ENCODE data around the gene FAM193B.

FAM193B gene

GRCh38 chr5:177477701-177478477 is 76.5 kb downstream of the FAM193B start:
- no peak for TF ChIP-seq ZNF274 (IDR thresholded peaks at IDR 0.05; ENCODE audit: low read depth, low read length)
- no peak overlapping the region for H3K4me3 ChIP-seq (ENCODE audit: low read length)

GRCh38 chr5:177476531-177477233 is 77.7 kb downstream of the FAM193B start:
- no peak overlapping the region for H3K4me3 ChIP-seq (ENCODE audit: low read length)
- TF ChIP-seq ZNF274 (IDR thresholded peaks at IDR 0.05; ENCODE audit: low read depth, low read length) = no peak

- no peak overlapping the region for H3K4me3 ChIP-seq (ENCODE audit: low read length)
- TF ChIP-seq ZNF274 (IDR thresholded peaks at IDR 0.05; ENCODE audit: low read depth, low read length) = no peak
Measured at GRCh38 chr5:177475563-177476427, 78.6 kb downstream of the FAM193B start.

- no peak for TF ChIP-seq ZNF274 (IDR thresholded peaks at IDR 0.05; ENCODE audit: low read depth, low read length)
- H3K4me3 ChIP-seq (ENCODE audit: low read length) = no peak overlapping the region
Measured at GRCh38 chr5:177474846-177475562, 79.4 kb downstream of the FAM193B start.

- no peak overlapping the region for H3K4me3 ChIP-seq (ENCODE audit: low read length)
- TF ChIP-seq ZNF274 (IDR thresholded peaks at IDR 0.05; ENCODE audit: low read depth, low read length) = no peak
Measured at GRCh38 chr5:177474002-177474476, 80.3 kb downstream of the FAM193B start.

GRCh38 chr5:177473443-177474001 is 80.8 kb downstream of the FAM193B start, which contains the start of gene DBN1:
Gene DBN1, minus strand, starts transcription at chr5:177473634. Its CDS starts 113 bp downstream, at chr5:177473521.
- no peak for TF ChIP-seq ZNF274 (IDR thresholded peaks at IDR 0.05; ENCODE audit: low read depth, low read length)
- H3K4me3 ChIP-seq (ENCODE audit: low read length) = peak within 1 kb of the TSS; percentile 66

- no peak for TF ChIP-seq ZNF274 (IDR thresholded peaks at IDR 0.05; ENCODE audit: low read depth, low read length)
Measured at GRCh38 chr5:177472460-177473442, 81.6 kb downstream of the FAM193B start.

GRCh38 chr5:177471610-177472356 is 82.6 kb downstream of the FAM193B start:
- TF ChIP-seq ZNF274 (IDR thresholded peaks at IDR 0.05; ENCODE audit: low read depth, low read length) = no peak
- peak overlapping the region; percentile 66; the same call in 1 of the 2 replicates for H3K4me3 ChIP-seq (ENCODE audit: low read length)

More at GRCh38 chr5:177472460-177473442, 81.6 kb downstream of the FAM193B start:
- H3K4me3 ChIP-seq (ENCODE audit: low read length) = peak overlapping the region; percentile 66

- no peak overlapping the region for H3K4me3 ChIP-seq (ENCODE audit: low read length)
- TF ChIP-seq ZNF274 (IDR thresholded peaks at IDR 0.05; ENCODE audit: low read depth, low read length) = no peak
Measured at GRCh38 chr5:177470759-177471536, 83.4 kb downstream of the FAM193B start.
